ENCODE results near the gene ABHD12.
"Not testable (repeated sequence)": the region's sequence is repeated elsewhere in the genome, so short reads cannot be mapped to it uniquely, and the experiment has no call there.

Gene ABHD12

GRCh38 chr20:25277051-25277801 is 113.4 kb downstream of the ABHD12 start:
- no peak for DNase-seq (ENCODE audit: low read depth in 2 of 2)

GRCh38 chr20:25276533-25277050 is 114.0 kb downstream of the ABHD12 start:
- no peak for DNase-seq (ENCODE audit: low read depth in 2 of 2)

GRCh38 chr20:25275813-25276532 is 114.7 kb downstream of the ABHD12 start:
- no peak for DNase-seq (ENCODE audit: low read depth in 2 of 2)

- DNase-seq (ENCODE audit: low read depth in 2 of 2): no peak
Observed at GRCh38 chr20:25274891-25275812, 115.5 kb downstream of the ABHD12 start.

GRCh38 chr20:25274481-25274880 is 116.2 kb downstream of the ABHD12 start:
- no peak for DNase-seq (ENCODE audit: low read depth in 2 of 2)

- DNase-seq (ENCODE audit: low read depth in 2 of 2): no peak
Observed at GRCh38 chr20:25273541-25274358, 116.9 kb downstream of the ABHD12 start.

GRCh38 chr20:25273046-25273445 is 117.6 kb downstream of the ABHD12 start:
- DNase-seq (ENCODE audit: low read depth in 2 of 2): no peak

- DNase-seq (ENCODE audit: low read depth in 2 of 2): no peak
Observed at GRCh38 chr20:25272223-25273000, 118.2 kb downstream of the ABHD12 start.

GRCh38 chr20:25271486-25272222 is 119.0 kb downstream of the ABHD12 start:
- no peak for DNase-seq (ENCODE audit: low read depth in 2 of 2)

GRCh38 chr20:25270829-25271251 is 119.8 kb downstream of the ABHD12 start:
- no peak for DNase-seq (ENCODE audit: low read depth in 2 of 2)

- no peak for DNase-seq (ENCODE audit: low read depth in 2 of 2)
Observed at GRCh38 chr20:25269833-25270170, 120.8 kb downstream of the ABHD12 start.

- DNase-seq (ENCODE audit: low read depth in 2 of 2): no peak
Observed at GRCh38 chr20:25269057-25269832, 121.4 kb downstream of the ABHD12 start.

- not testable (repeated sequence) for DNase-seq (ENCODE audit: low read depth in 2 of 2)
Observed at GRCh38 chr20:25260770-25261437, 129.7 kb downstream of the ABHD12 start.

- DNase-seq (ENCODE audit: low read depth in 2 of 2): no peak
Observed at GRCh38 chr20:25259788-25260254, 130.8 kb downstream of the ABHD12 start.

- DNase-seq (ENCODE audit: low read depth in 2 of 2): no peak
Observed at GRCh38 chr20:25259358-25259757, 131.3 kb downstream of the ABHD12 start.

GRCh38 chr20:25258828-25259227 is 131.8 kb downstream of the ABHD12 start:
- no peak for DNase-seq (ENCODE audit: low read depth in 2 of 2)

- DNase-seq (ENCODE audit: low read depth in 2 of 2): no peak
Observed at GRCh38 chr20:25258476-25258805, 132.2 kb downstream of the ABHD12 start.

- no peak for DNase-seq (ENCODE audit: low read depth in 2 of 2)
Observed at GRCh38 chr20:25257756-25258475, 132.7 kb downstream of the ABHD12 start.

Measured in stimulated activated CD4-positive, alpha-beta T cell treated with anti-CD3 and anti-CD28 coated beads, Interleukin-4, amount 100 ng/mL, for 48 hours (primary cell).